NCI-H82 (cell line): ENCODE data around the gene TUBGCP2.

ENCODE experiments used
- DNase-seq: peaks from one replicate; lab custom pipeline; 2025; lab: John Stamatoyannopoulos, UW

Gene TUBGCP2

GRCh38 chr10:133229265-133230043 lies 79.2 kb downstream of the TUBGCP2 start:
- DNase-seq = no peak
